MM.1S (cell line): ENCODE measurements around the gene SFXN5.

Source experiments
- DNase-seq: peaks from one replicate; pipeline ENCODE4 v3.0.0-alpha.2; 2015
- H2AFZ ChIP-seq: fragments of 300-600 bp; sonication (generic); 2 replicates; pipeline ENCODE4 v1.6.0; 2016; ENCODE audit warnings: antibody characterized with exemption, low read length
- H3F3A ChIP-seq: fragments of 300-600 bp; sonication (generic); 2 replicates; pipeline ENCODE4 v1.6.1; 2016; ENCODE audit warnings: mild to moderate bottlenecking, antibody characterized with exemption, low read length, moderate library complexity, mixed read lengths; ENCODE audit not compliant: insufficient read depth
- H3K27ac ChIP-seq: fragments of 300-600 bp; sonication (generic); 2 replicates; pipeline ENCODE4 v1.5.1; 2016; ENCODE audit warnings: mild to moderate bottlenecking, low read length
- H3K27me3 ChIP-seq: fragments of 300-600 bp; sonication (generic); replicated peaks from 2 replicates; pipeline ENCODE4 v1.6.0; 2016; ENCODE audit warnings: low read length; ENCODE audit not compliant: insufficient read depth
- H3K36me3 ChIP-seq: fragments of 300-600 bp; sonication (generic); replicated peaks from 2 replicates; pipeline ENCODE4 v1.6.1; 2016; ENCODE audit warnings: mild to moderate bottlenecking, low read length, mixed read lengths; ENCODE audit not compliant: insufficient read depth
- H3K4me1 ChIP-seq: fragments of 300-600 bp; sonication (generic); 2 replicates; pipeline ENCODE4 v1.6.1; 2016; ENCODE audit warnings: low read length, mixed read lengths
- H3K4me2 ChIP-seq: fragments of 300-600 bp; sonication (generic); 2 replicates; pipeline ENCODE4 v1.6.0; 2016; ENCODE audit warnings: low read depth, low read length
- H3K4me3 ChIP-seq: fragments of 300-600 bp; sonication (generic); 2 replicates; pipeline ENCODE4 v1.5.1; 2016; ENCODE audit warnings: low read length, mixed read lengths
- H3K79me2 ChIP-seq: fragments of 300-600 bp; sonication (generic); 2 replicates; pipeline ENCODE4 v1.6.1; 2016; ENCODE audit warnings: mixed run types, low read length, mixed read lengths
- H3K9ac ChIP-seq: fragments of 300-600 bp; sonication (generic); 2 replicates; pipeline ENCODE4 v1.6.1; 2016; ENCODE audit warnings: low read length, mixed read lengths
- H3K9me2 ChIP-seq: fragments of 300-600 bp; sonication (generic); replicated peaks from 2 replicates; pipeline ENCODE4 v1.6.1; 2016; ENCODE audit warnings: mild to moderate bottlenecking, low read length, mixed read lengths; ENCODE audit not compliant: insufficient read depth
- H3K9me3 ChIP-seq: fragments of 300-600 bp; sonication (generic); replicated peaks from 2 replicates; pipeline ENCODE4 v1.6.1; 2016; ENCODE audit warnings: mild to moderate bottlenecking, low read length, mixed read lengths; ENCODE audit not compliant: insufficient read depth
- H4K20me1 ChIP-seq: fragments of 300-600 bp; sonication (generic); 2 replicates; pipeline ENCODE4 v1.6.1; 2016; ENCODE audit warnings: mild to moderate bottlenecking, low read length, moderate library complexity, mixed read lengths; ENCODE audit not compliant: insufficient read depth
- CTCF ChIP-seq: fragments of 300-600 bp; sonication (generic); IDR thresholded peaks from 2 replicates; pipeline ENCODE4 v1.5.1; 2016; ENCODE audit warnings: antibody characterized with exemption, low read length, mixed read lengths
- EZH2 ChIP-seq: fragments of 300-600 bp; sonication (generic); optimal IDR thresholded peaks from 2 replicates; pipeline ENCODE3; 2017; ENCODE audit warnings: low read depth, mild to moderate bottlenecking, antibody characterized with exemption, low read length, mixed read lengths
- EZH2phosphoT487 ChIP-seq: fragments of 300-600 bp; sonication (generic); IDR thresholded peaks from 2 replicates; pipeline ENCODE4 v1.6.1; 2018; ENCODE audit warnings: antibody characterized with exemption, low read length

SFXN5 gene

DNA sequence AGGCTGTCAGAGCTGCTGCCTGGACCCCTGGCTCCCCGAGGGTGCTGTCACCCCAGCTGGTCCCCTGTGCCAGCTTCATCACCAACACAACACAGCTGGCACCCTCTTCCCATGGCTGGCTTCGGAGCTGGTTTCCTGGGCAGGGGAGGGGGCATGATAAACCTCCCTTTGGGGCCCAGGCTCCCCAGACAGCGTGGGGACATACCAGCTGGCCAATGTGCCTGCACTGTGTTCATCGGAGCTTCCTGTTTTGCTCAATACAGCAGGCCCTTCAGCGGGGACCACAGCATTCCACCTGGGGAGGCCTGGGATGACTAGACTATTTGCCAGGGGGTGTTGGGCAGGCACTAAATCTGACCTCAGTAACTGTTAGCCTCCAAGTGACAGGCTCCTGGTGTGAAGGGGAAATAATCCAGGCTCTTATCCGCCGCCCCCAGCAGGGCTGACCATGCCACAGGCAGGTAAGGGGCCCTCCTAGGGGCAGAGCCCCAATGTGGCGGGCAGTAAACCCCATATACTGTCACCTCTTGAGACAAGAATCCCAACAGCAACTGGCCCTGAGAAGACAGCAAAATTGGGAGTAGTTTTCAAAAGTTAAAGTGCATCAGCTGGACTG lies 109.6 kb downstream of the SFXN5 start:
- TF ChIP-seq CTCF (no peak), EZH2phosphoT487 (no peak), EZH2 (no peak)
- Histone ChIP-seq H3K9me2 (no peaks in the 10 kb centered on the region), H3K27me3 (no peaks in the 10 kb centered on the region), H3K79me2 (no peaks in the 10 kb centered on the region), H3K9me3 (no peaks in the 10 kb centered on the region), H2AFZ (no peak overlapping the region), H3K36me3 (no peaks in the 10 kb centered on the region), H3K27ac (no peak overlapping the region), H4K20me1 (no peaks in the 10 kb centered on the region), H3F3A (no peaks in the 10 kb centered on the region), H3K9ac (no peak overlapping the region), H3K4me1 (no peaks in the 10 kb centered on the region), H3K4me3 (no peak overlapping the region), H3K4me2 (no peak overlapping the region)
- no peak for DNase-seq

GRCh38 chr2:72961036-72961720 lies 110.3 kb downstream of the SFXN5 start:
- no peak for DNase-seq
- Histone ChIP-seq H3K36me3 (no peaks in the 10 kb centered on the region), H2AFZ (no peak overlapping the region), H3K4me1 (no peaks in the 10 kb centered on the region), H3K4me3 (no peak overlapping the region), H3K27ac (no peak overlapping the region), H3K9ac (no peak overlapping the region), H3K9me3 (no peaks in the 10 kb centered on the region), H3K79me2 (no peaks in the 10 kb centered on the region), H4K20me1 (no peaks in the 10 kb centered on the region), H3K9me2 (no peaks in the 10 kb centered on the region), H3K27me3 (no peaks in the 10 kb centered on the region), H3F3A (no peaks in the 10 kb centered on the region), H3K4me2 (no peak overlapping the region)
- TF ChIP-seq EZH2 = no peak
- TF ChIP-seq CTCF = no peak
- no peak for TF ChIP-seq EZH2phosphoT487

GRCh38 chr2:72959995-72960981 lies 111.2 kb downstream of the SFXN5 start:
- H3K79me2 ChIP-seq = no peaks in the 10 kb centered on the region
- no peaks in the 10 kb centered on the region for H3K27me3 ChIP-seq
- H3K27ac ChIP-seq = no peak overlapping the region
- no peaks in the 10 kb centered on the region for H3K36me3 ChIP-seq
- H2AFZ ChIP-seq = no peak overlapping the region
- H3K4me3 ChIP-seq = no peak overlapping the region
- H3F3A ChIP-seq = no peaks in the 10 kb centered on the region
- no peak for TF ChIP-seq EZH2
- TF ChIP-seq EZH2phosphoT487 = no peak
- TF ChIP-seq CTCF = no peak
- H3K4me2 ChIP-seq = no peak overlapping the region
- no peaks in the 10 kb centered on the region for H3K4me1 ChIP-seq
- DNase-seq = no peak
- H3K9me3 ChIP-seq = no peaks in the 10 kb centered on the region
- H3K9me2 ChIP-seq = no peaks in the 10 kb centered on the region
- H4K20me1 ChIP-seq = no peaks in the 10 kb centered on the region
- H3K9ac ChIP-seq = no peak overlapping the region
